AG04450 (cell line): Measurements from ENCODE around the gene RELN. TPM values are rescaled to one million over a fixed set of nuclear protein-coding genes. Genes with fewer than 3 reads are reported as not detected.

Experiments used
- CTCF ChIA-PET: fragments of 300-600, 350-600 bp; formaldehyde crosslinking; extraction: SDS; loops from one replicate; lab custom pipeline; 2022; ENCODE audit warnings: antibody characterized with exemption, inconsistent platforms; lab: Charles Lee
- POLR2A ChIA-PET: fragments of 350-600 bp; formaldehyde crosslinking; extraction: SDS; loops from one replicate; lab custom pipeline; 2021; ENCODE audit warnings: antibody characterized with exemption, inconsistent platforms; lab: Yijun Ruan, JAX
- DNase-seq: peaks from one replicate; pipeline ENCODE4 v3.0.0-alpha.2; 2011; ENCODE audit warnings: low read depth, low spot score
- H3K27ac ChIP-seq: one replicate; pipeline ENCODE4 v1.5.1; 2012; ENCODE audit warnings: low read depth, low read length, control low read depth
- H3K27me3 ChIP-seq: one replicate; pipeline ENCODE4 v1.6.0; 2012; ENCODE audit warnings: low read length; ENCODE audit not compliant: control insufficient read depth, insufficient read depth
- H3K4me3 ChIP-seq: 2 replicates; pipeline ENCODE4 v1.5.1; 2011; ENCODE audit warnings: mild to moderate bottlenecking, low read depth, low read length, control low read depth
- H3K9me3 ChIP-seq: 2 replicates; pipeline ENCODE4 v1.5.1; 2012; ENCODE audit warnings: low read length; ENCODE audit not compliant: control insufficient read depth, insufficient read depth
- CTCF ChIP-seq: IDR thresholded peaks from 2 replicates; pipeline ENCODE4 v1.5.1; 2011; ENCODE audit warnings: low read depth, low read length, control low read depth, inconsistent platforms
- polyA plus RNA-seq: library from polyadenylated mRNA; depleted of rRNA; stranded (reverse); fragments of >200 nt; gene quantifications from 2 replicates; pipeline ENCODE4 v1.2.3, GENCODE V29; 2011

Gene RELN
- polyA plus RNA-seq, 1 experiment = 7.6 TPM

DNA sequence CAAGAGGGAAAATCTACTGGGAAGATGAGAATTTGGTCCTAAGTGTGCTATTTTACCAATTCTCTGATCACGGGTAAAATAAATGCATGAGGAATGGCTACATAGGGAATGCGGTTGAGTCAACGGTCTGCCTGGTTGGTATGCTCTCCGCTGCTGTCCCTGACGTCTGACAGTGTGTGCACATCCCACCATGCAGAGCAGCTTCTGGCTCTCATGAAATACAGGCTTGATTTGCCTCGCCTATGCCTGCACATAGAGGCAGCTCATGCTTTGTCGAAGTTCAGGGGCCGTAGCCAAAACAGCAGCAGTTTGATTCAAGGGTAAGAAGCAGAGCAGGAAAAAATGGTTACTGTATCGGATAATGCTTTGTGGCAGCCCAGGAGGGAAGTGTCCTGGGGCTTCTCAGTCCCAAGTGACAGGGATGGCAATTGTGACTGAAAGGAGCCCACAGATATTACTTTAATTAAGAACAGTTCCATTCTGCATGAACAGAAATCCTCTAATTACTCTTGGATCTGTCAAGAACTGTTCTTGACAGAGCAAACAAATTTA, 275.0 kb downstream of the RELN start:
- H3K4me3 ChIP-seq = no peak overlapping the region
- no peak for TF ChIP-seq CTCF
- H3K9me3 ChIP-seq = no peaks in the 10 kb centered on the region
- DNase-seq = no peak
- ChIA-PET POLR2A (no interaction called here), CTCF (no interaction called here)
- no peak overlapping the region for H3K27ac ChIP-seq
- H3K27me3 ChIP-seq = no peaks in the 10 kb centered on the region

DNA sequence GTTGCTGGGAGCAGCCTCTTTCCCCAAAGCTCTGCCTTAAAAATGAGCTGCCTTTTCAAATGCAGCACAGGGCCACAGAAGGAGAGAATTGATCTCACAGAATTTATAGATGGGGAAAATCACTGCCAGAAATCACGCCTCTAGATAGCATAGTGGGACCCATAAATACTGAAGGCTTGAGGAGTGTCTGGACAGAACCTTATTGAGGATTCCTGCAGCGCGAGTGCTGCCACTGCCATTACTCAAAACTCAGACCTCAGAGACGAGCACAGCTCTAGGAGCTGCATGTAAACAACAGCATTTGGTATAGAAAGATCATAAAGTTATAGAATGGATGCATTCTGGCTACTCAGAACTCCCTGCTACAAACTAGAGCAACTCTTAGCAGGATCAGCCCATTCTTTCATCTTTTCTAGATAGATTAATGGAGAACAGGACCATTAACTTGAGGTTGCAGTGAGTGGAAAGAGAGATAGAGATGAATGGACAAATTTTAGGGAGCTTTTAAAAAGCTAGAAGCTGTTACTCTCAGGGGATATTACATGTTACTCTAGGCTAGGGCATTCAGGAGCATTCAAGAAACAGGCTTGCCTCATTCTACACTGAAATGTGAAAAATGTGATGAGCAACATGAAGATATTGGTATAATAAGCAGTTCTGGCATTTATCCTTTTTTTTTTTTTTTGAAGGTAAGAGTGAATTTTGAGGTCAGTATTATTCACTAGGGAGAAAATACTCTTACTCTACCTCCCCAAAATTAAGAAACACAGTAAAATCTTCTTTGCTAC, 276.3 kb downstream of the RELN start:
- TF ChIP-seq CTCF = no peak
- ChIA-PET CTCF (interaction anchor here (0.7 kb wide), 1 partner anchor 130 kb away, joined by 5 read pairs; no protein-coding TSS in a partner anchor), POLR2A (no interaction called here)
- H3K9me3 ChIP-seq = no peaks in the 10 kb centered on the region
- H3K27ac ChIP-seq = no peak overlapping the region
- no peaks in the 10 kb centered on the region for H3K27me3 ChIP-seq
- H3K4me3 ChIP-seq = no peak overlapping the region
- no peak for DNase-seq

DNA sequence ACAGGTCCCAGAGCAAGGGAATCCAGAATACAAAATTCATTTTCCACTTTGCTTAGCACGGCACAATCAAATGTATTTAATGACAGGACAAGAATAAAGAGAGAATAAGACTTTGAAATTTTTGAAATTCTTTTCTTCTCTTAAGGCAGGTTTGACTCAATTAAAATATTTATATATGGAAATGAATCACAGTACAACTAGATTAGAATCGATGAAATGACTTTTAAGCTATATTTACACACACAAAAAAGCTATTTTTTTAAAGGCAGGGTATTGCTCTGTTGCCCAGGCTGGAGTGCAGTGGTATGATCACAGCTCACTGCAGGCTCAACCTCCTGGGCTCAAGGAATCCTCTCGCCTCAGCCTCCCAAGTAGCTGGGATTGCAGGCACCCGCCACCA, 278.0 kb downstream of the RELN start:
- POLR2A ChIA-PET = no interaction called here
- CTCF ChIA-PET = interaction anchor here (1.3 to 1.5 kb wide), 2 partner anchors 138 to 448 kb away, joined by 3 to 5 read pairs; no protein-coding TSS in a partner anchor
- DNase-seq = no peak
- Histone ChIP-seq H3K27me3 (no peaks in the 10 kb centered on the region), H3K4me3 (no peak overlapping the region), H3K9me3 (no peaks in the 10 kb centered on the region), H3K27ac (no peak overlapping the region)
- no peak for TF ChIP-seq CTCF

DNA sequence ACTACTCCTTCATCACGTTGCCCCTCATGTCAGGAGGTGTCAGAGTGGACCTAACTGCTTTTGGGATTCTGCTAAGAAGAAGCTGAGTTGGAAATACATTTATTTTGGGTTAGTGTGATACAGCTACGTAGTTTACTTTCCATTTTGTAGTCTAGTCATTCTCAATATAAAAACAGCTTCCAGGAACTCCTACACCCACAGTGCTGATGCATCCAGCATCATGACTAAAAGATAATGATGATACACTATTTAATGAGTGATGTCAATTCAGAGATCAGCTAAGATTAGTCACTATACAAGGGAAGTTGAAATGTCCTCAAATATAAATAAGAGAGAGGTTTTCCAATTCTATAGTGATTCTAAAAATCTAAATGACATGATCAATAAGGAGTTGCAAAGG, 279.2 kb downstream of the RELN start:
- Histone ChIP-seq H3K9me3 (no peaks in the 10 kb centered on the region), H3K27me3 (no peaks in the 10 kb centered on the region), H3K27ac (no peak overlapping the region), H3K4me3 (no peak overlapping the region; the same call in 1 of the 2 replicates)
- TF ChIP-seq CTCF = no peak
- POLR2A ChIA-PET = no interaction called here
- CTCF ChIA-PET = interaction anchor here (1.3 kb wide), 1 partner anchor 136 kb away, joined by 3 read pairs; no protein-coding TSS in a partner anchor
- no peak for DNase-seq

DNA sequence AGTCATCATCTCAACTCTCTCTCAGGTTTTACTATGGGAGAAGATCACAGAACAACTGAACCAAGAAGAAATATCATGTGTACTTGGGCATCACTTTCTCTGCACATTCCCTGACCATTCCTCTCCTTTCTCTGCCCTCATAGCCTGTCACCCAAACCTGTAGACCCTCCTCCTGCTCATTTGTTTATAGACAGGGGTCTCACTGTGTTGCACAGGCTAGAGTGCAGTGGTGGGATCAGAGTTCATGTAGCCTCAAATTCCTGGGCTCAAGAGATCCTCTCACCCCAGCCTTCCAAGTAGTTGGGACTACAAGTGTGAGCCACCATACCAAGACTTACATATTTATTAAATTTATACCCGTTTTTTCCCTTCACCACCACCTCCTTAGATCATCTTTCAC, 282.7 kb downstream of the RELN start:
- no peak for TF ChIP-seq CTCF
- ChIA-PET CTCF (no interaction called here), POLR2A (no interaction called here)
- Histone ChIP-seq H3K27me3 (no peaks in the 10 kb centered on the region), H3K9me3 (no peaks in the 10 kb centered on the region), H3K4me3 (no peak overlapping the region), H3K27ac (no peak overlapping the region)
- DNase-seq = no peak
